ENCODE measurements around the gene CNBP.
"Not testable (repeated sequence)": the region's sequence is repeated elsewhere in the genome, so short reads cannot be mapped to it uniquely, and the experiment has no call there.

The CNBP gene

DNA sequence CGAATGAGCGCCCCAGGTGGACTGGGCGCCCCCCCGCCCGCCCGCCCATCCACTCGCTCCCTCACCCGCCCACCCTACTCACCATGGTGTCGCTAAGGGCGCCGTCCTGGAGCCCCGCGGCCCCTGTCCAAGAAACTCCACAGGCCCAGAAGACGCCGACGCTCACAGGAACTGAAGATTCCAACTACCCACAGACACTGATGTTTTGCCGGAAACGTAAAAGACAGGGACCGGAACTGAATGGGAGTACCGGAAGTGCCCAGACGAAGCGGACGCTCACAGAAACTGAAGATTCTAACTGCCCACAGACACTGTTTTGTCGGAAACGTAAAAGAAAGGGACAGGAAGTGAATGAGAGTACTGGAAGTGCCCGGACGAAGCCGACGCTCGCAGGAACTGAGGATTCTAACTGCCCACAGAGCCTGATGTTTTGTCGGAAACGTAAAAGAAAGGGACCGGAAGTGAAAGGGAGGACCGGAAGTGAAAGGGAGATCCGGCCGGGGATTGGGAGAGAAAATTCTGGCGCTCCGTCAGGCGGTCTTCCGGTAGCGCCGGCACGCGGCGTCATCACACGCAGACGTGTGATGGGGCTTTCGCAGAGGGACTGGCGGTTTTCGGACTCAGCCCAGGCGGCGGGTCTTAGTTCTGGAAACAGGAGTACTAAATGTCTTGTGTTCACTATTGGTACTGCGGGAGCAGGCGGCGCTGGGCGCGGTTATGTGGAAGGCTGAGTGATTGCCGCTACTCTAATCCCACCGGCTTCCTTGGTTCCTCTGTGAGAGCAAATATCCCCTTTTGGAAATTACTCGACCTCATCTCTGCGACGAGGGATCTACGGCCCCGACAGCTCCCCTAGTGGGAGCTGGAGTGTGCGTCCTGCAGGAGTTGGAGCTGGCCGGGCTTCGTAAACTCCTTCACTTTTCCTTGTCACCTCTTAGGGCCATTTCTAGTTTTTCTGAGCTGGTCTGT, 22.5 kb downstream of the CNBP start, which contains the start of gene ISY1:
Gene ISY1 (minus strand): TSS at position 173 of the 969 bp plus-strand sequence. CDS start 88 bp downstream, at position 85.
- no peak for TF ChIP-seq EZH2phosphoT487 (IDR thresholded peaks at IDR 0.05; ENCODE audit: low read depth)
- TF ChIP-seq, protein P1, sequence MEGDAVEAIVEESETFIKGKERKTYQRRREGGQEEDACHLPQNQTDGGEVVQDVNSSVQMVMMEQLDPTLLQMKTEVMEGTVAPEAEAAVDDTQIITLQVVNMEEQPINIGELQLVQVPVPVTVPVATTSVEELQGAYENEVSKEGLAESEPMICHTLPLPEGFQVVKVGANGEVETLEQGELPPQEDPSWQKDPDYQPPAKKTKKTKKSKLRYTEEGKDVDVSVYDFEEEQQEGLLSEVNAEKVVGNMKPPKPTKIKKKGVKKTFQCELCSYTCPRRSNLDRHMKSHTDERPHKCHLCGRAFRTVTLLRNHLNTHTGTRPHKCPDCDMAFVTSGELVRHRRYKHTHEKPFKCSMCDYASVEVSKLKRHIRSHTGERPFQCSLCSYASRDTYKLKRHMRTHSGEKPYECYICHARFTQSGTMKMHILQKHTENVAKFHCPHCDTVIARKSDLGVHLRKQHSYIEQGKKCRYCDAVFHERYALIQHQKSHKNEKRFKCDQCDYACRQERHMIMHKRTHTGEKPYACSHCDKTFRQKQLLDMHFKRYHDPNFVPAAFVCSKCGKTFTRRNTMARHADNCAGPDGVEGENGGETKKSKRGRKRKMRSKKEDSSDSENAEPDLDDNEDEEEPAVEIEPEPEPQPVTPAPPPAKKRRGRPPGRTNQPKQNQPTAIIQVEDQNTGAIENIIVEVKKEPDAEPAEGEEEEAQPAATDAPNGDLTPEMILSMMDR (IDR thresholded peaks at IDR 0.05; ENCODE audit: low read depth, low read length), result peak; percentile 61
- H3K27me3 ChIP-seq (ENCODE audit: low read depth, low read length), result no peaks in the 10 kb centered on the region
- peak within 1 kb of the TSS; percentile 95 for H3K4me2 ChIP-seq (ENCODE audit: low read length)
- H3K36me3 ChIP-seq (replicated peaks; ENCODE audit: low read depth, low read length), result peaks cover 9% of the 10 kb centered on the region
- peak within 1 kb of the TSS; percentile 96 for H3K4me3 ChIP-seq (ENCODE audit: low read length)
- peak within 1 kb of the TSS; percentile 97 for H3K27ac ChIP-seq (ENCODE audit: low read length)
- peak within 1 kb of the TSS; percentile 92 for H3K9ac ChIP-seq (ENCODE audit: low read length)
- peaks cover 25% of the 10 kb centered on the region for H3K79me2 ChIP-seq (ENCODE audit: low read length)
- peak within 1 kb of the TSS; percentile 100 for H2AFZ ChIP-seq (ENCODE audit: low read depth, low read length)
- H3K4me1 ChIP-seq (ENCODE audit: low read length), result peaks cover 15% of the 10 kb centered on the region
- no peaks in the 10 kb centered on the region for H4K20me1 ChIP-seq (ENCODE audit: insufficient read depth, low read length)
- no peaks in the 10 kb centered on the region for H3K9me3 ChIP-seq (ENCODE audit: insufficient read depth, low read length)

- Histone ChIP-seq H2AFZ (ENCODE audit: low read depth, low read length) (no peak overlapping the region), H3K9ac (ENCODE audit: low read length) (no peak overlapping the region), H4K20me1 (ENCODE audit: insufficient read depth, low read length) (no peaks in the 10 kb centered on the region), H3K27me3 (ENCODE audit: low read depth, low read length) (no peaks in the 10 kb centered on the region), H3K36me3 (replicated peaks; ENCODE audit: low read depth, low read length) (peaks cover 12% of the 10 kb centered on the region), H3K9me3 (ENCODE audit: insufficient read depth, low read length) (no peaks in the 10 kb centered on the region), H3K4me1 (ENCODE audit: low read length) (no peaks in the 10 kb centered on the region), H3K4me3 (ENCODE audit: low read length) (no peak overlapping the region), H3K4me2 (ENCODE audit: low read length) (no peak overlapping the region), H3K79me2 (ENCODE audit: low read length) (no peaks in the 10 kb centered on the region), H3K27ac (ENCODE audit: low read length) (no peak overlapping the region)
- no peak for TF ChIP-seq EZH2phosphoT487 (IDR thresholded peaks at IDR 0.05; ENCODE audit: low read depth)
- TF ChIP-seq, protein P1 (IDR thresholded peaks at IDR 0.05; ENCODE audit: low read depth, low read length), result no peak
These were observed 38.9 kb downstream of the CNBP start for GRCh38 chr3:129144786-129145185.

DNA sequence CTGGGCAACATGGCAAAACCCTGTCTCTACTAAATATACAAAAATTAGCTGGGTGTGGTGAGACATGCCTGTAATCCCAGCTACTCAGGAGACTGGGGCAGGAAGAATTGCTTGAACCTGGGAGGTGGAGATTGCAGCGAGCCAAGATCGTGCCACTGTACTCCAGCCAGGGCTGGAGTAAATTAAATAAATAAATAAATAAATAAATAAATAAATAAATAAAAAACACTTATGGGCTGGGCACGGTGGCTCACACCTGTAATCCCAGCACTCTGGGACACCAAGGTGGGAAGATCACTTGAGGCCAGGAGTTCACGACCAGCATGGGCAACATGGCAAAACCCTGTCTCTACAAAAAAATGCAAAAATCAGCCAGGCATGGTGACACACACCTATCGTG, 42.7 kb downstream of the CNBP start:
- H3K36me3 ChIP-seq (replicated peaks; ENCODE audit: low read depth, low read length), result peaks cover 17% of the 10 kb centered on the region
- not testable (repeated sequence) for H3K9me3 ChIP-seq (ENCODE audit: insufficient read depth, low read length); H3K4me1 ChIP-seq (ENCODE audit: low read length)

DNA sequence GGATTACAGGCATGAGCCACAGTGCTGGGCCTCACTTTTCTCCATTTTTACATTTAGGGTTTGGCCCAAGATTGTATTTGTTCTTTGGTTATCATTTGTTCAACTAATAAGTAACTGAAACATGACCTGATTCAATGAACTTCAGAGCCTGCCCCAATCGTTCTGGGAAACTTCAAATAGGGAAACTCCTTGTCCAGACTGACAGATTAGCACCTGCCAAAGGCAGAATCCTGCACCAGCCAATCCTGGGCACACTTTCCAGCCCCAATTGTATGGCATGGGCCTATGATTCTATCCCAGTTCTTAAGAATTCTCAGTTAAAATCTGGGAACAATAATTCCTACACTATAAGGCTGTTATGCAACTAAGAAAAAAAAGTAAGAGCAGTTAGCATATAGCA, 43.8 kb downstream of the CNBP start:
- H3K27ac ChIP-seq (ENCODE audit: low read length), result no peak overlapping the region
- H4K20me1 ChIP-seq (ENCODE audit: insufficient read depth, low read length), result no peaks in the 10 kb centered on the region
- TF ChIP-seq, protein P1 (IDR thresholded peaks at IDR 0.05; ENCODE audit: low read depth, low read length), result no peak
- TF ChIP-seq EZH2phosphoT487 (IDR thresholded peaks at IDR 0.05; ENCODE audit: low read depth), result no peak
- H3K36me3 ChIP-seq (replicated peaks; ENCODE audit: low read depth, low read length), result peaks cover 10% of the 10 kb centered on the region
- no peaks in the 10 kb centered on the region for H3K4me1 ChIP-seq (ENCODE audit: low read length)
- no peaks in the 10 kb centered on the region for H3K9me3 ChIP-seq (ENCODE audit: insufficient read depth, low read length)
- no peaks in the 10 kb centered on the region for H3K79me2 ChIP-seq (ENCODE audit: low read length)
- no peaks in the 10 kb centered on the region for H3K27me3 ChIP-seq (ENCODE audit: low read depth, low read length)
- no peak overlapping the region for H3K4me3 ChIP-seq (ENCODE audit: low read length)
- no peak overlapping the region for H3K4me2 ChIP-seq (ENCODE audit: low read length)
- no peak overlapping the region for H3K9ac ChIP-seq (ENCODE audit: low read length)
- no peak overlapping the region for H2AFZ ChIP-seq (ENCODE audit: low read depth, low read length)

More for the DNA sequence above, 42.7 kb downstream of the CNBP start:
- H4K20me1 ChIP-seq (ENCODE audit: insufficient read depth, low read length); H3K9ac ChIP-seq (ENCODE audit: low read length); H3K4me3 ChIP-seq (ENCODE audit: low read length); H3K27me3 ChIP-seq (ENCODE audit: low read depth, low read length); H3K79me2 ChIP-seq (ENCODE audit: low read length); H3K27ac ChIP-seq (ENCODE audit: low read length); H2AFZ ChIP-seq (ENCODE audit: low read depth, low read length); H3K4me2 ChIP-seq (ENCODE audit: low read length): not testable (repeated sequence)

DNA sequence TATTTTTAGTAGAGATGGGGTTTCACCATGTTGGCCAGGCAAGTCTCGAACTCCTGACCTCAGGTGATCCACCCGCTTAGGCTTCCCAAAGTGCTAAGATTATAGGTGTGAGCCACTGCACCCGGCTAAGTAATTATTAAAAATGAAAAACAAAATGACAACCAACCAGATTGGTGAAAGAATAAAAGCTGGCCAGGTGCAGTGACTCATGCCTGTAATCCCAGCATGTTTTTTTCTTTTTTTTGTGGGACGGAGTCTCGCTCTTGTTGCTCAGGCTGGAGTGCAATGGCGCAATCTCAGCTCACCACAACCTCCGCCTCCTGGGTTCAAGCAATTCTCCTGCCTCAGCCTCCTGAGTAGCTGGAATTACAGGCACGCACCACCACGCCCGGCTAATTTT, 47.4 kb downstream of the CNBP start:
- not testable (repeated sequence) for H3K4me3 ChIP-seq (ENCODE audit: low read length); H3K79me2 ChIP-seq (ENCODE audit: low read length); H3K9ac ChIP-seq (ENCODE audit: low read length); H3K4me2 ChIP-seq (ENCODE audit: low read length); H3K27me3 ChIP-seq (ENCODE audit: low read depth, low read length); H2AFZ ChIP-seq (ENCODE audit: low read depth, low read length); H3K9me3 ChIP-seq (ENCODE audit: insufficient read depth, low read length); H3K4me1 ChIP-seq (ENCODE audit: low read length); H3K27ac ChIP-seq (ENCODE audit: low read length); H4K20me1 ChIP-seq (ENCODE audit: insufficient read depth, low read length)
- H3K36me3 ChIP-seq (replicated peaks; ENCODE audit: low read depth, low read length), result peaks cover 30% of the 10 kb centered on the region

Measured in OCI-LY3 (cell line).